Esophagus squamous epithelium (tissue), 5 donors: ENCODE results near the gene LHPP. TPM values are rescaled to one million over a fixed set of nuclear protein-coding genes. Genes with fewer than 3 reads are reported as not detected.

ENCODE experiments used
- DNase-seq: peaks from one replicate; lab custom pipeline; 2025; lab: John Stamatoyannopoulos, UW
- H3K27ac ChIP-seq, 4 donors: fragments of 200-600 bp; sonication (generic); one replicate each; pipeline ENCODE4 v1.5.1; 2016 to 2019; ENCODE audit warnings: mild to moderate bottlenecking in 1 of 4
- H3K27me3 ChIP-seq, 4 donors: fragments of 200-600 bp; sonication (generic); 1 replicate in 3 of 4; 2 replicates in 1 of 4; pipeline versions ENCODE4 v1.5.1 to v1.6.0; 2017 to 2021; ENCODE audit warnings: antibody characterized with exemption in 1 of 4
- H3K36me3 ChIP-seq, 3 donors: fragments of 200-600 bp; sonication (generic); one replicate each; pipeline ENCODE4 v1.5.1; 2016 to 2019
- H3K4me1 ChIP-seq, 3 donors: fragments of 200-600 bp; sonication (generic); one replicate each; pipeline ENCODE4 v1.5.1; 2017 to 2019
- H3K4me3 ChIP-seq, 4 donors: fragments of 200-600 bp; sonication (generic); 1 replicate in 3 of 4; 2 replicates in 1 of 4; pipeline ENCODE4 v1.5.1; 2016 to 2019; ENCODE audit warnings: mild to moderate bottlenecking in 2 of 4, moderate library complexity in 1 of 4
- H3K9me3 ChIP-seq, 3 donors: fragments of 200-600 bp; sonication (generic); one replicate each; pipeline ENCODE4 v1.5.1; 2016 to 2019
- CTCF ChIP-seq, 6 experiments: fragments of 450-650 bp in 4 of 6; fragments of 200-600 bp in 2 of 6; sonication (generic) in 2 of 6; IDR thresholded peaks; one replicate each; pipeline ENCODE4 v1.5.1; 2016 to 2019; ENCODE audit warnings: antibody characterized with exemption in 6 of 6, mild to moderate bottlenecking in 4 of 6, moderate library complexity in 4 of 6
- POLR2A ChIP-seq, 4 donors: fragments of 450-650 bp; IDR thresholded peaks; one replicate each; pipeline ENCODE4 v1.6.1; 2017; ENCODE audit warnings: antibody characterized with exemption in 4 of 4, mild to moderate bottlenecking in 4 of 4, moderate library complexity in 3 of 4
- WGBS, 2 donors: methylation state at CpG; one replicate each; pipeline ENCODE4 v1.1.5; 2018; 5-methylcytosine and 5-hydroxymethylcytosine counted together
- intact Hi-C: fragments of 100-400 bp; cut with DNase I; formaldehyde crosslinking; loops from one replicate; pipeline ENCODE4 v1.15.0; 2022
- total RNA-seq, 4 donors: library from RNA; depleted of rRNA; stranded (reverse); fragments of >200 nt; gene quantifications; one replicate each; pipeline ENCODE4 v1.1.0, GENCODE V29; 2016
- donor health status: DM: yes; HTN: yes; CAD: no.

Gene LHPP
- total RNA-seq, 4 donors from 2014 or later, result 13.9 to 41.1 (median 24.3) TPM

- intact Hi-C loops, result no loop called here
- WGBS, 2 donors, result 85 to 92% methylated on average over 10 to 12 of the region's 18 CpGs
- no peak overlapping the region for H3K27ac ChIP-seq
- no peaks in the 10 kb centered on the region for H3K9me3 ChIP-seq
- TF ChIP-seq CTCF (IDR thresholded peaks at IDR 0.05), result no peak
- no peak for TF ChIP-seq POLR2A (IDR thresholded peaks at IDR 0.05)
- no peak overlapping the region for H3K4me3 ChIP-seq
- no peak for DNase-seq
- H3K4me1 ChIP-seq, result peaks cover 0 to 4% (median 0%) of the 10 kb centered on the region in 3 donors
- H3K27me3 ChIP-seq, result no peaks in the 10 kb centered on the region
- H3K36me3 ChIP-seq, result no peaks in the 10 kb centered on the region
These were observed 134.6 kb downstream of the LHPP start for GRCh38 chr10:124596116-124596785.

GRCh38 chr10:124596962-124597845, 135.6 kb downstream of the LHPP start:
- Histone ChIP-seq H3K36me3 (no peaks in the 10 kb centered on the region), H3K4me3 (no peak overlapping the region), H3K9me3 (no peaks in the 10 kb centered on the region), H3K4me1 (peaks cover 0 to 4% (median 0%) of the 10 kb centered on the region in 3 donors), H3K27me3 (no peaks in the 10 kb centered on the region), H3K27ac (no peak overlapping the region)
- TF ChIP-seq POLR2A (IDR thresholded peaks at IDR 0.05), result no peak
- no peak for TF ChIP-seq CTCF (IDR thresholded peaks at IDR 0.05)
- WGBS, 2 donors, result 79 to 85% methylated on average over 11 to 13 of the region's 21 CpGs
- no peak for DNase-seq
- intact Hi-C loops, result no loop called here

GRCh38 chr10:124597846-124598165, 136.2 kb downstream of the LHPP start:
- no peaks in the 10 kb centered on the region for H3K36me3 ChIP-seq
- H3K27ac ChIP-seq, result no peak overlapping the region
- no peaks in the 10 kb centered on the region for H3K27me3 ChIP-seq
- TF ChIP-seq POLR2A (IDR thresholded peaks at IDR 0.05) (no peak), CTCF (IDR thresholded peaks at IDR 0.05) (no peak)
- intact Hi-C loops, result no loop called here
- no peak for DNase-seq
- no peaks in the 10 kb centered on the region for H3K9me3 ChIP-seq
- 92% methylated on average over 4 of the region's 10 CpGs; no CpG with 5 or more reads in 1 of the 2 donors for WGBS, 2 donors
- H3K4me1 ChIP-seq, result peaks cover 0 to 4% (median 0%) of the 10 kb centered on the region in 3 donors
- H3K4me3 ChIP-seq, result no peak overlapping the region

DNA sequence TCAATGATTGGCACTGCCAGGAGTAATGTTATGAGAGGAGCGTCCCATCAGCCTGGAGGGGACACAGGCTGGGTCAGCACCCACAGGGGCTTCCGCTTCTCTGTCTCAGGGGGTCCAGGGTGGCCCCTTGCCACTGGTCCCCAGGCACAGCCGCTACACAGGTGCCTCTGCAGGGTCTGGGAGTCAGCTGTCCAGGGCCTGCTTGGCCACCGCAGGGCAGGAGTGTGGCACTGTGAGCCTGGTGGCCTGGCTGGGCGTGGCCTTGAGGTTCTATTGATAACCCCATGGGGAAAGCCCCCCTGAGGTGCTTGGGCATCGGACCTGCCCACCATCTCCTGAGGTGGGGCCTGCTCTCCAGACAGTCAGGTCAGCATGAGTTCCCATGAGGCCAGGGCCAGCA, 136.6 kb downstream of the LHPP start:
- Histone ChIP-seq H3K9me3 (no peaks in the 10 kb centered on the region), H3K27ac (no peak overlapping the region), H3K4me3 (no peak overlapping the region), H3K36me3 (no peaks in the 10 kb centered on the region), H3K27me3 (no peaks in the 10 kb centered on the region), H3K4me1 (peaks cover 0 to 4% (median 0%) of the 10 kb centered on the region in 3 donors)
- intact Hi-C loops, result no loop called here
- DNase-seq, result no peak
- TF ChIP-seq CTCF (IDR thresholded peaks at IDR 0.05), result no peak
- TF ChIP-seq POLR2A (IDR thresholded peaks at IDR 0.05), result no peak
- WGBS, 2 donors, result 72% methylated on average over 3 of the region's 6 CpGs; no CpG with 5 or more reads in 1 of the 2 donors
